M059J (cell line): Measurements from ENCODE around the gene IQCE. TPM values are rescaled to one million over a fixed set of nuclear protein-coding genes. Genes with fewer than 3 reads are reported as not detected.
"Not testable (repeated sequence)": the region's sequence is repeated elsewhere in the genome, so short reads cannot be mapped to it uniquely, and the experiment has no call there.

Experiments used
- DNase-seq: peaks from one replicate; pipeline ENCODE4 v3.0.0-alpha.2; 2012; ENCODE audit warnings: low read depth
- total RNA-seq: library from RNA; depleted of rRNA; stranded (reverse); fragments of >200 nt; shearing (Covaris generic); gene quantifications from 2 replicates; pipeline ENCODE4 v1.2.3, GENCODE V29; 2014

IQCE gene
- total RNA-seq, 1 experiment from 2014 or later = 11.2 TPM

DNA sequence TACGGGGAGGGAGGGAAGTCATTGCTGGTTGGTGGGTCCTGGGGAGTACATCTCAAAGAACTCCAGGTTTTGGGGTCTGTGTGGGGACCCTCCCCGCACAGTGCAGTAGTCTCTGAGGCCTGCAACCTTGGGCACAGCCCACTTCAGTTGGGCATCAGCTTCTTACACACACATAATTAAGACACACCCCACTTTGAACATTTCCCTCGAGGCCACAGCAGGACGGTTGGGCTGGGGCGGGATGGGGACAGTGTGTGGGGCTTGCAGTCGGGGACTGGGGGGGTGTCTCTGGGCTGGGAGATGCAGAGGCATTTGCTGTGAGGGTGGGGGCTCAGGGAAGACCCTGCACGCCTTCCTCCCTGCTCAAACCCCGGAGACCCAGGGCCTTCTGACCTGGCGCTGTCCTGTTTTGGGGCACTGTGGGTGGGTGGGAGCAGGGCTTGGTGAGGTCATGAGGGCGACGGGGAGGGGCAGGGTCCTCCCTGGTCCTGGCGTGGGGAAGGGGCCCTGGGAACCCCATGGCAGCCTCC is 38.0 kb upstream of the IQCE start:
- peak; percentile 74 for DNase-seq

- DNase-seq = peak; percentile 37
Measured at GRCh38 chr7:2521341-2521745, 37.4 kb upstream of the IQCE start.

DNA sequence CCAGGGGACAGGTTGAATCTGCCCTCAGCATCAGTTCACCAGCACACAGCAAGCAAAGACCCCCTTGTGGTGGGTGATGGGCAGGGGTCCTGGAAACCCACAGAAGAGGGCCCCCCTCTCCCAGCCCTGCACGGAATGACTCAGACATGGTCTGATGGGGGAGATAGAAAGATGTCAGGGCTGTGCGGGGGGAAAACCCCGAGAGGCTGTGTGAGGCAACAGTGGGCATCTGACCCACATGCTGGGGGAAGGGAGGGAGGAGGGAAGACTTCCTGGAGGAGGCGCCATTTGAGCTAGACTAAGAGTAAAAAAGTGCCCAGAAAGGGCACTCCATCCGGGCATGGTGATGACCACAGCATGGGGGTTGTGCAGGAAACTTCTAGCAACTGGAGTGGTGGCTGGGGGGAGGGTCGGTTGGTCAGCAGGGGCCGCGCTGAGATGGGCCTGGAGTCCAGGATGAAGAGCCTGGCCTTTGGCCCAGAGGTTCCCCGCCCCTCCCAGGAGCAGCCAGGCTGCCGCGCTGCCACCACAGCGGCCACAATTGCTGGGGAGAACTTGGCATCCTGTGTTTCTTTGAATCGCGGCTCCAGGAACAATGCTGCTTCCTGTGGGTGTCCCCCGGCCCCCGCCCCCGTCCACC is 36.7 kb upstream of the IQCE start:
- peak; percentile 89 for DNase-seq

GRCh38 chr7:2522780-2523433 is 35.9 kb upstream of the IQCE start:
- DNase-seq = peak; percentile 89

GRCh38 chr7:2523461-2523936 is 35.3 kb upstream of the IQCE start:
- DNase-seq = no peak

DNA sequence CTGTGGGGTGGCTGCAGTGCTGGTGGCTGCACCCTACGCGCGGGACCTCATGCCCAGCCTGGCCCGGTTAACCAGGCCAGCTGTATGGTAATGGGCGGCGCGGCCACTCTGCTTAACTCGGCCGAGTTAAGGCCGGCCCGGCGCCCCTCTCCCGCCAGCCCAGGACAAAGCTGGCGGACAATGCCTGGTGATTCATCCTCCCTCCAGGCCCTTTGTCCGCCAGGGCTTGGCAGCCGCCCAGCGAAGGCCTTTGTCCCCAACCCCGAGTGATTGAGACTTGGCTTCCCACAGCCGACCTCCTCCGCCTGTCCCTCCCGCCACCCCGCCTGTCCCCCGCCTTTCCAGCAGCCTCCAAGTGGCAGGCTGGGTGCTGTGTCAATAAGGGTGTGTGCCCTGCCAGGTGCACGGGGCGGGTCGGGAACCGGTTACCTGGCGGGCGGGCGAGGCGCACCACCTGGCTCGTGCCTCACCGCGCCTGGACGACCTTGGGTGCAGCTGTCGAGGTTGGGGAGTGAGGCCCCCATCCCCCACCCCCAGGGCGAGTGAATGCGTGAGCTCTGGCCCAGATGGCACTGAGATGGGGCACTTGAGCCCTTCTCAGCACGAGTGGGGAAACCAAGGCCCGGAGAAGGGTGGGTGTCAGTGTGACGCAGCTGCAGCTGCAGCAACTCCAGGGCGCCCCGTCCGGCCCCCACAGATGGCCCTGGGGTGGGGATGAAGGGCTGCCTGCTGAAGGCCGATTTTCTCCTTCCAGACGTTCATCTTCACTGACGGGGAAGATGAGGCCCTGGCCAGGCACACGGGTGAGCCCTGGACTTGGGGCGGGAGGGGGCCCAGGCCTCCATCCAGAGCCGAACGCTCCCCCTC is 34.6 kb upstream of the IQCE start:
- DNase-seq = peak; percentile 91

GRCh38 chr7:2524808-2525657 is 33.7 kb upstream of the IQCE start:
- DNase-seq = no peak

DNA sequence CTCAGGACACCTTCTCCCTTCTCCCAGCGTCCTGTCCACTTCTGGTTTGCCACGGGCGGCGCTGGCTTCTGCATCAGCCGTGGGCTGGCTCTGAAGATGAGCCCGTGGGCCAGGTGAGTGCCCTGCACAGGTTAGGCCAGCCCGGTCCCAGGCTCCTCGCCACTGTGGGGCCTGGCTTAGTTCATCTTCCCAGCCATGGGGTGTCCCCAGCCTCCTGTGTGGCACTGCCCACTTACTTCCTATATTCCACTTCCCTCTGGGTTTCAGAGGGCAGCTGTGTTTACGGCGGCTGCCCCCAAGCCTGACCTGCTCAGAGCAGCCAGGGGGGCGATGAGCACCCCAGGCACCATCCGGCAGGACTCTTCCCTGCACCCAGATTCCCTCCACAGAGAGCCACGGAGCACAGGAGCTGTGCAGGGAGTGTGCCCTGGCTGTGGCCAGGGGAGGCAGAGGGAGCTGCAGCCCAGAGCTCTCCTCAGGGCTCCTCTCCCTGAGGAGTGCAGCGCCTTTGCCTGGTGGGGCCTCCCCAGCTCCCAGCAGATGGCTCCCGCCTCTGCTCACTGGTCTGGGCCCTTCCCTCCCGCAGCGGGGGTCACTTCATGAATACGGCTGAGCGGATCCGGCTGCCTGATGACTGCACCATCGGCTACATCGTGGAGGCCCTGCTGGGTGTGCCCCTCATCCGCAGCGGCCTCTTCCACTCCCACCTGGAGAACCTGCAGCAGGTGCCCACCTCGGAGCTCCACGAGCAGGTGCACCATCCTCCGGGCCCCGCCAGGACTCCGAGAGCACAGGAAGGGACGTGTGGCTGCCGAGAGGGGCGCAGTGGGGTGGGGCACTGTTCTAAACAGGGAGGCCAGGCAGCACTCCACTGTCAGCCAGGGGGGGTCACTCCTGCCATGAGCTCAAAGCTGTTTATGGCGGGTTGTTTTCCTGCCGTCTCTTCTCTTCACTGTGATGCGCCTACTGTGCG is 32.8 kb upstream of the IQCE start:
- peak; percentile 37 for DNase-seq

- no peak for DNase-seq
Measured at GRCh38 chr7:2526659-2527504, 31.9 kb upstream of the IQCE start.

DNA sequence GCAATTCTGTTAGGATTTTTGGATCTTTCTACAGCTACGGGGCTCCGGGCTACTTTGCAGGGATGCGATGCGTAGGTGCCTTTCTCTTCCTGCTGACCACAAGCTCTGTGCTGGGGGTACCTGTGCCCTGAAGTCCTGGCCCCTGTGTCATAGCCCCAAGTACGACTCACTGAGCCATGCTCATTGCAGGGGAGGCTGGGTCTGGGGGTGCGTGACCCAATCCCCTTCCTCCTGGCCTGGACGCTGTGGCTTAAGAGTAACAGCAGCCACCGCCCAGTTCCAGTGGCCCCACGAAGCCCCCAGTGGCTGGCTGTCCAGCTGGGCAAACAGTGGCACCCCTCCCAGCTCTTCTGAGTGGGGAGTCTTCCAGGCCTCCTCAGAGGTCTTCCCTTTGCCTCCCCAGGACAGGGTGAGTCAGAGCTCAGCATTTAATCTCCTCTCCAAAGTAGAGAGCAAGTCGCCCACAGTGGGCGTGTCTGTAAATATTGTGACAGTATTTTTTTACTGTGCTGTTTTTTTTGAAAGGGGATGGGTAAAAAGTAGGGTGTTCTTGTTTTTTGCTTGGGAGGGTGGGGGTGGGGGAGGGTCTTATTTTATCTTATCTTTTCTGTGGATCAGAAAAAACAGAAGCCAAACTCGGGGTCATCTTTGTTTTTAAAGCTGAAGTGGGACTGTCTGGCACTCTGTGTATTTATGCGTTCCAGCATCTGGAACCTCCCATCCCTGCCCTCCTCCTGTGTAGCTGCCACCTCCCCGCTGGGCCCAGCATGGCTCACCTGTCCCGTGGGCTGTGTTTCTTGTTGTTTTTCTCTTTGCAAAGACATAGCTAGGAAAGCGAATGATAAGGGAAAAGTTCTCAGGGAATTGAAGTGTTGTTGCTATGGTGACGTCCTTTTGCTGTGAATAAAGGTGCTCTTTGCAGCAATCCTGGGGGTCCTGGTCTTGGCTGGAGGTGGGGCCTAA is 31.0 kb upstream of the IQCE start:
- peak; percentile 94 for DNase-seq

- no peak for DNase-seq
Measured at GRCh38 chr7:2528481-2529095, 30.2 kb upstream of the IQCE start.

GRCh38 chr7:2529161-2530070 is 29.4 kb upstream of the IQCE start:
- DNase-seq = peak; percentile 88

GRCh38 chr7:2530071-2530987 is 28.4 kb upstream of the IQCE start:
- peak; percentile 78 for DNase-seq

GRCh38 chr7:2530994-2531795 is 27.6 kb upstream of the IQCE start:
- DNase-seq = not testable (repeated sequence)

GRCh38 chr7:2531796-2532110 is 27.0 kb upstream of the IQCE start:
- DNase-seq = not testable (repeated sequence)
